NK-92 (cell line): Measurements from ENCODE around the gene PRDM2.

Experiments
- DNase-seq: peaks from one replicate; lab custom pipeline; 2025; ENCODE audit not compliant: unreplicated experiment; lab: John Stamatoyannopoulos, UW

The PRDM2 gene

GRCh38 chr1:13809461-13810159 lies 109.6 kb downstream of the PRDM2 start:
- DNase-seq = no peak

GRCh38 chr1:13812456-13813397 lies 112.7 kb downstream of the PRDM2 start:
- no peak for DNase-seq

GRCh38 chr1:13813398-13814012 lies 113.5 kb downstream of the PRDM2 start:
- DNase-seq = no peak

- no peak for DNase-seq
These were observed 114.1 kb downstream of the PRDM2 start for GRCh38 chr1:13814131-13814530.

GRCh38 chr1:13816016-13816760 lies 116.2 kb downstream of the PRDM2 start:
- no peak for DNase-seq

- DNase-seq = no peak
These were observed 117.9 kb downstream of the PRDM2 start for GRCh38 chr1:13817906-13818305.

GRCh38 chr1:13818926-13819325 lies 118.9 kb downstream of the PRDM2 start:
- DNase-seq = no peak

GRCh38 chr1:13819642-13820041 lies 119.7 kb downstream of the PRDM2 start:
- DNase-seq = no peak

GRCh38 chr1:13820055-13820454 lies 120.1 kb downstream of the PRDM2 start:
- no peak for DNase-seq

- DNase-seq = no peak
These were observed 120.5 kb downstream of the PRDM2 start for GRCh38 chr1:13820456-13820855.

- no peak for DNase-seq
These were observed 123.3 kb downstream of the PRDM2 start for GRCh38 chr1:13823126-13823880.

GRCh38 chr1:13823936-13824335 lies 123.9 kb downstream of the PRDM2 start:
- DNase-seq = no peak

- no peak for DNase-seq
These were observed 124.6 kb downstream of the PRDM2 start for GRCh38 chr1:13824626-13825025.

- DNase-seq = no peak
These were observed 125.0 kb downstream of the PRDM2 start for GRCh38 chr1:13825033-13825432.

- DNase-seq = no peak
These were observed 126.0 kb downstream of the PRDM2 start for GRCh38 chr1:13826009-13826408.

GRCh38 chr1:13826591-13826990 lies 126.6 kb downstream of the PRDM2 start:
- no peak for DNase-seq

GRCh38 chr1:13828454-13829151 lies 128.6 kb downstream of the PRDM2 start:
- no peak for DNase-seq

GRCh38 chr1:13829152-13829769 lies 129.3 kb downstream of the PRDM2 start:
- DNase-seq = no peak

GRCh38 chr1:13830170-13830569 lies 130.2 kb downstream of the PRDM2 start:
- DNase-seq = no peak
